ENCODE data around the gene MAPK13.
"Not testable (repeated sequence)": the region's sequence is repeated elsewhere in the genome, so short reads cannot be mapped to it uniquely, and the experiment has no call there.

MAPK13 gene

GRCh38 chr6:36128793-36129192 lies 1.5 kb upstream of the MAPK13 start:
- no peak for DNase-seq

- DNase-seq = not testable (repeated sequence)
Observed at GRCh38 chr6:36129334-36129733, 979 bp upstream of the MAPK13 start.

DNA sequence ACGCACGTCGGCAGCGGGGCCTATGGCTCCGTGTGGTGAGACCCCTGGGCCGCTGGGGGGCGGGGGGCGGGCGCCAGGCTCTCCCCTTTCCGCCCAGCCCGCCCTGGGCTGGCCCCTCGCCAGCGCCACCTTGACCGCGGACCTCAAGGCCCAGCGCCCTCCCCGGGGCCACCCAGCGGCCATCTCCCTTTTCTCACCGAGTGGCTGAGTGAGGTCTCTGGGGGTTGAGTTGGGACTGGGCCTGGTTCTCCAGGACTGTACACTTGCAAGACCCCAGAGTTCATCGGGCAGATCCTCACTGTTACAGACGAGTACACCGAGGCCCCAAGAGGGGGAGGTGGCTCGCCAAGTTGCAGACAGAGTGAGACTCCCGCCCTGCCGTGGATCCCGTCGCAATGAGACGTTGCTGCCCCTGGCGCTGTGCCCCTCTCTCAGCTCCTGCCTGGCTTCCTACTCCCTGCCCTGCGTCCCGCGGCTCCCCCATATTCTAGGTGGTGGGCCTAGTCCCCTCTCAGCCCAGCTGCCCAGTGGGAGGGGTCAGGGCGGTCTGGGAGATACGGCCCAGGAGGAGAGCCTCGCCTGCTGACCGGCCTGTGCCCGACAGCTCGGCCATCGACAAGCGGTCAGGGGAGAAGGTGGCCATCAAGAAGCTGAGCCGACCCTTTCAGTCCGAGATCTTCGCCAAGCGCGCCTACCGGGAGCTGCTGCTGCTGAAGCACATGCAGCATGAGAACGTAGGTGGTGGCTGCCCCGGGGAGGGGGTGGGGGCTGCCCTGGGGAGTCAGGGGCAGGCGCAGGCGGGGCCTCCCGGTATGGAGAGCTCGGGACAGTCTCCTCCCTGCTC lies 576 bp downstream of the MAPK13 start:
- DNase-seq = no peak

DNA sequence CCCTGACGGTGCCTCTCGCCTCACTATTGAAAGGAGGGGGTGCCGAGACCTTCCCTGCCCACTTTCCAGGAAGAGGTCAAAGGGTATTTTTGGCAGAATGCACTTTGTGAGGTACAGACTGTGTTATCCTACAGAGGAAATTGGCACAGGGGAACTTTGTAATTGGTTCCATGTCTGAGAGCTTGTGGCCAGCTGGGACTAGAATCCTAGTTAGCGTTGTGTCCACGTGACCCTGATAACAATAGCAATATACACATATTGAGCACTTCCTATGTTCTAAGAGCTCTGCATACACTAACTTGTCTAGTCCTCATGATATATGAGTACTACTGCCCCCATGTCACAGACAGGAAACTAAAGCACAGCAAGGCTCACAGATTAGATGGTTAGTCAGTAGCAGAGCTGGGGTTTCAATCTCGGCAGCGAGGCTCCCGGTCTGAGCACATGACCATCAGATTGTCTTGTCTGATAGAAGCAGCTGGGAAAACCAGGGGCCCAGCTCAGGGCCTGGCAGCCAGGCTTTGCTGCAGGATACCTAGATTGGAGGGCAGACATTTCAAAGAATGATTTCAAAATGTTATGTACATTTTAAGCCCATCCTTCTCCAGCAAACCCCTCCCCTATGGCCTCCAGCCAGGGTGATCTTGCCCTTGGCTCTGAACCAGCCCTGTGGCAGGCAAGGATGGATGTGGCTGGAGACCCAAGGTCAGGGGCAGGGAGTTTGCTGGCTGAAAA lies 1.4 kb downstream of the MAPK13 start:
- no peak for DNase-seq

DNA sequence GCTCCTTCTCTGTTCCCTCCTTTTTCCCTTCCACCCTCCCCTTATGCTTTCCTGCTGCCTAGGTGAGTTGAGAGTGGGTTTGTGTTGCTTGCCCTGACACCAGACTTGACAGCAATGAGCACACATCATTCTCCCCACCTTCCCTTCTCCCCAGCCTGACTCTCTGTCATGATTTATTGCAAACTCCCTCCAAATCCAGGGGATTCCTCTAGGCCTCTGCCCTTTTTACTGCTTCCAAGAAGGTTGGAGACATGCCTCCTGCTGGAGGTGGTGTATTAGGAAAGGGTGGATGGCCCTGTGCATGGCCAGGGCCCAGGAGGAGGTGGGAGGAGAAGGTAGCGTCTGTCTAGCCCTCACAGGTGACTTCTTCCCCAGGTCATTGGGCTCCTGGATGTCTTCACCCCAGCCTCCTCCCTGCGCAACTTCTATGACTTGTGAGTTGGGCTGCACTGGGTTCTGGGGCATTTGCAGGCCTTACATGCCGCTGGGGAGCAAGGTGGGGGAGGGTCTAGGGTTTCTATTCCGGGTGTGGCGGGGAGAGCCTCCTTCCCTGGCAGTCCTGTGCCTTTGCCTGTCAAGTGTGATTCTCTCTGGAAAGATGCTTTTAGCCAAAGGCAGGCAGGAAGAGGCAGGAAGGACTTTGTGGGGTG lies 2.1 kb downstream of the MAPK13 start:
- no peak for DNase-seq

DNA sequence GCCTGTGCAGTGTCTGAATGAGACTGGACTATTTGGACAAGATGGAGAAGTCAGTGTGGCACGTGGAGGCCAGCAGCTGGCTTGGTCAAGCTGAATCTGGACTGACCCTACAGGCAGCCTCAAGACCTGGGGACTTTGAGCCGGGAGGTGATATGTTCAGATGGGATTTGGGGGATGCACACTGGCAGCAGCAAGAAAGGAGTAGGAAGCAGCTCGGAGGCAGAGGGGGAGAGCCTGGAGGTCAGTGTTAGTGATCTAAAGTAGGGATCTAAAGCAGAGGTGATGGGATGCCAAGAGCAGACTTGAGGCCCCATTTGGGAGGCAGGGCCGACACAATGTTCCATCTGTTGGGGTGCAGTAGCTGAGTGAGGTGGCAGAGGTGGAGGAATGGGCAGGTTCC lies 2.8 kb downstream of the MAPK13 start:
- DNase-seq = no peak

DNA sequence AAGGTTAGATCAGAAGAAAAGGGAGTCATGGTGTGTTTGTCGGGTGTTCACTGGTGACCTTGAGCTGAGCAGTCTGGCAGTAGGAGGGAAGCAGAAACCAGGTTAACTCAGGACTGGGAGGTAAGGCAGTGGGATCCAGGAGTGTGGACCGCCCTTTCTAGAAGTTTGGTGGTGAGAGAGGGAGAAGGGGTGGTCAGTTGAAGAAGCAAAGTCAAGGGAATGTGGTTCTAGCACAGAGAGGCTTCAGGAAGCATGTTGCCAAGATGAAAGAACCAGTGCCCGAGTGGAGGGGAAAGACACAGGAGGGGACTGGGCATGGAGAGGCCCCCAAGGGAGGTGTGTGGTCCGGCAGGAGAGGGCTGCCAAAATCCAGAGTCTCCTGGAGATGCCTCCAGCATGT lies 3.6 kb downstream of the MAPK13 start:
- DNase-seq = no peak

- DNase-seq = no peak
Observed at GRCh38 chr6:36135053-36135731, 4.9 kb downstream of the MAPK13 start.

GRCh38 chr6:36136034-36136433 lies 5.7 kb downstream of the MAPK13 start:
- DNase-seq = no peak

GRCh38 chr6:36136551-36136950 lies 6.2 kb downstream of the MAPK13 start:
- DNase-seq = no peak

DNA sequence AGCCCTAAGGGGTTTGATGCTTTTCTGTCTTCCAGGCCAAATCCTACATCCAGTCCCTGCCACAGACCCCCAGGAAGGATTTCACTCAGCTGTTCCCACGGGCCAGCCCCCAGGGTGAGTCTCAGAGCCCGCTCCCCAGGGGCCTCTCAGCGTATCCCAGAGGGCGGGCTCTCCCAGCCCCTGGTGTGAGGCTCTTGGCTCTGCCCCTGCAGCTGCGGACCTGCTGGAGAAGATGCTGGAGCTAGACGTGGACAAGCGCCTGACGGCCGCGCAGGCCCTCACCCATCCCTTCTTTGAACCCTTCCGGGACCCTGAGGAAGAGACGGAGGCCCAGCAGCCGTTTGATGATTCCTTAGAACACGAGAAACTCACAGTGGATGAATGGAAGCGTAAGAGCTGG lies 8.4 kb downstream of the MAPK13 start:
- no peak for DNase-seq

GRCh38 chr6:36139431-36139830 lies 9.1 kb downstream of the MAPK13 start:
- DNase-seq = no peak

GRCh38 chr6:36139991-36140710 lies 9.8 kb downstream of the MAPK13 start:
- DNase-seq = no peak

- DNase-seq = no peak
Observed at GRCh38 chr6:36141091-36141490, 10.8 kb downstream of the MAPK13 start.

GRCh38 chr6:36141961-36142360 lies 11.6 kb downstream of the MAPK13 start:
- no peak for DNase-seq

DNA sequence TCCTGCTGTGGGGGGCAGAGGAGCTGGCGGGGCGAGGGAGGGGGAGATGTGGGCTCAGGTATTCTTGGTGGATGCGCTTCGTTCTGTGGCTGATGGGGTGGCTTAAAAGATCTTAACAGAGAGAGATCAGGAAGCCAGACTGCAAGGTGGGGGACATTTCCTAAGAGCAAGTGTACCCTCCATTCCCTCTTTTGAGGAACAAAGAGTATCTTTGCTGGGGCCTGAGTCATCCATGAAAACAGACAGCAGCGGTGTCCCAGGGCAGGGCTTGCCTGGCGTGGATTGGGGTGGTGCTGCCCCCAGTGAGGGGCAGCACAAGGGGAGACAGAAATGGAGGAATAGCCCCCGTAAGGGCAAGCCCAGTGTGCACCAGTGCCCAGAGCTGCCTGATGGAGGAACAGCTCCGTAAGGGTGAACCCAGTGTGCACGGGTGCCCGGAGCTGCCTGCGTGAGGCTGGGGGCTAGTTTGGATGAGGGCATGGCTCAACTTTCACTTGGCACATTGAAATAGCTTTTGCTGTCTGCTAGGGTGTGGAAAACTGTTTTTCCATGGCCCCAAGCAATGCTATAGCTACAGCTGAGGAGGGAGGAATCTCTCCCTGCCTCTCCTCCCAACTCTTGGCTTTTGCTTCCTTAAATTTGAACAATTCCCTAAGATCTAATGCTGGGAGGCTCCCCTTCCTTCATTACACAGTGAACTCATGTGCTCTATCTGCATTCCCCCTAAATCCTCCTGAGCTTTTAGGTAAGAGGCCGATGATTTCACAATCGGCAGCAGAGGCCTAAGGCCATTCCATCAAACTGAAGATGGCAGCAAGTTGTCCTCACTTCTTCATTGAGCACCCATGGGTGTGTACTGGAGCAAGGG lies 12.9 kb downstream of the MAPK13 start:
- DNase-seq = no peak

DNA sequence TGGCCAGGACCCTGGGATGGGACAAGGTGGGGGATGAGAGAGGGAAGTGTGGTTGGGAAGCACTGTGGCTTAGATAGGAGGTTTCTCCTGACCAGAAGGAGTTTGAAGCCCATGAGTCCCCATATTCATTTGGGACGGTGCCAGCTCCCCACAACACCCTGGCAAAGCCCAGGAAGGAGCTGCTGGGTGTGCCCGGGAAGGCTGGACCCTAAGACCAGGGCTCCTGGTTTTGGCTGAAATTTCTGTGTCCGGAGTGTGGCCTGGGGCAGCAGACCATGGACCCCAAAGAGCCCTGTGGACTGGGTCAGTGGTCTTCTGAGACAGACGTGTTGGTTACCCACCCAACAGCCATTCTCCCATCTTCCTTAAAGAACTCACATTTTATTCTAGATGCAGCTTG lies 15.2 kb downstream of the MAPK13 start:
- DNase-seq = no peak

DNA sequence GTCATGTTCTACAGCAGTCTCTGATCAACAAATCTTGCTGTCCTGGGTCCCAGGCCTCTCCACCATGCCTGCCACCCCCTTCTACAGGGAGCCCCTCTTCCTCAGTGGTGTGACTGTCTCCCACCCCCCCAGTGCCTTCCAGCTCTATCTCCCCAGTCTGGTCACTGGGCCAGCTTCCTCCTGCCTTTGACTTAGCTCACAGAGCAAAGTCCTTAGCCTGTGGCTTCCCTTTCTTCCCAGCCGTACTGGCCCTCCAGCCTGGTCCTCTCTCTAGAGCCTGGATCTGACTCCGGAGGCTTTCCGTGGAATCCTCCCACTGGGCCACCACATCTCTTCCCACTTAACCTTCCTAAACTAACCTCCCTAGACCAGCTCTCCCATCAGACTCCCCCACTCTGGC lies 17.0 kb downstream of the MAPK13 start:
- no peak for DNase-seq

DNA sequence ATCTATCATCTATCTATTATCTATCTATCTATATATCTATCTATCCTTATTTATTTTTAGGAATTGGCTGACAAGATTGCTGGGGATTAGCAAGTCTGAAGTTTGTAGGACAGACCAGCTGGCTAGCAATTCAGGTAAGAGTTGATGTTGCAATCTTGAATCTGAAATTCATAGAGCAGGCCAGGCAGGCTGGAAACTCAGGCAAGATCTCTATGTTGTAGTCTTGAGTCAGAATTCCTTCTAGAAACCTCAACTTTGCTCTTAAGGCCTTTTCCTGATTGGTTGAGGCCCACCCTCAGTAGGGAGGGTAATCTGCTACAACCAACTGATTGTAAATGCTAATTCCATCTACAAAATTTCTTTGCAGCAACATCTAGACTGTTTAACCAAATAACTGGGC lies 19.2 kb downstream of the MAPK13 start:
- no peak for DNase-seq

DNA sequence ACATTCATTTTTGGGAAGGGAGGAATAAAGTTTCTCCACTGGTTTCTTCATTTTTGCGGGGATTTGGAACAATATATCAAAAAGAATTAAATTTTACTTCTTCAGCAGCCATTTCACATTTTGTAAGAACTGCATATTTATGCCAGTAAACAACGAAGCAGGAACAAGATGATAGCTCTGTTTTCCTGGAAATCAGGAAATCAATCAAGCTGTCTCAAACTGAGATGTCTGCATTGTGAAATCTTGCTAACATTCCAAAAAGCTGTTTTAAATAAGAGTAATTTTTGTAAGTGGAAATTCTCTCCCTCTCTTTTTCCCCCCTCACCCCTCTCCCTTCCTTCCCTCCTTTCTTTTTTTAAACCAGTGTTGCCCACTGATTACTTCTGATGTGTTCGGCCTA lies 20.0 kb downstream of the MAPK13 start:
- DNase-seq = no peak

- DNase-seq = no peak
Observed at GRCh38 chr6:36154286-36154685, 24.0 kb downstream of the MAPK13 start.

GRCh38 chr6:36155662-36156061 lies 25.3 kb downstream of the MAPK13 start:
- no peak for DNase-seq
